NCI-H524 (cell line): ENCODE results near the gene PIPOX.

Experiments used
- DNase-seq, 2 experiments: peaks; one replicate each; lab custom pipeline; 2025; lab: John Stamatoyannopoulos, UW

PIPOX gene

GRCh38 chr17:29048440-29049368, 5.8 kb downstream of the PIPOX start:
- peak; percentile 70 to 94 for DNase-seq

GRCh38 chr17:29049541-29050145, 6.7 kb downstream of the PIPOX start:
- DNase-seq, result no peak

GRCh38 chr17:29050176-29050575, 7.2 kb downstream of the PIPOX start:
- no peak for DNase-seq

- DNase-seq, result no peak
These were observed 8.3 kb downstream of the PIPOX start for GRCh38 chr17:29051194-29051593.

- no peak for DNase-seq
These were observed 8.8 kb downstream of the PIPOX start for GRCh38 chr17:29051731-29052130.

- DNase-seq, result no peak
These were observed 11.9 kb downstream of the PIPOX start for GRCh38 chr17:29054835-29055234.

GRCh38 chr17:29057361-29057760, 14.4 kb downstream of the PIPOX start:
- no peak for DNase-seq

GRCh38 chr17:29058391-29058790, 15.4 kb downstream of the PIPOX start:
- DNase-seq, result no peak

- DNase-seq, result no peak
These were observed 16.3 kb downstream of the PIPOX start for GRCh38 chr17:29059281-29059680.

GRCh38 chr17:29060475-29060874, 17.5 kb downstream of the PIPOX start:
- no peak for DNase-seq

- no peak for DNase-seq
These were observed 18.1 kb downstream of the PIPOX start for GRCh38 chr17:29061036-29061435.

- no peak for DNase-seq
These were observed 19.3 kb downstream of the PIPOX start for GRCh38 chr17:29062215-29062614.

- DNase-seq, result no peak
These were observed 21.1 kb downstream of the PIPOX start for GRCh38 chr17:29063992-29064391.

- peak; percentile 100 for DNase-seq
These were observed 23.1 kb downstream of the PIPOX start for GRCh38 chr17:29066047-29066446.

- peak; percentile 99 for DNase-seq
These were observed 23.7 kb downstream of the PIPOX start for GRCh38 chr17:29066606-29067005.

- DNase-seq, result no peak
These were observed 25.9 kb downstream of the PIPOX start for GRCh38 chr17:29068818-29069217.

- DNase-seq, result peak in 1 of 2 experiments; percentile 31
These were observed 26.6 kb downstream of the PIPOX start for GRCh38 chr17:29069526-29070041.

- DNase-seq, result no peak
These were observed 27.4 kb downstream of the PIPOX start for GRCh38 chr17:29070308-29070707.

- DNase-seq, result peak; percentile 99 to 100
These were observed 27.8 kb downstream of the PIPOX start for GRCh38 chr17:29070781-29071180.

- DNase-seq, result no peak
These were observed 28.4 kb downstream of the PIPOX start for GRCh38 chr17:29071303-29071702.

- peak in 1 of 2 experiments; percentile 77 for DNase-seq
These were observed 30.1 kb downstream of the PIPOX start for GRCh38 chr17:29073045-29073444.

GRCh38 chr17:29073520-29073919, 30.6 kb downstream of the PIPOX start:
- DNase-seq, result peak; percentile 79 to 89

GRCh38 chr17:29074488-29074887, 31.5 kb downstream of the PIPOX start:
- DNase-seq, result no peak
